HG03342 (cell line): ENCODE data around the gene FOXO3.

Source experiments
- ATAC-seq: cut with Tn5 transposase; IDR thresholded peaks from one replicate; pipeline ENCODE4 v1.9.1; 2021; ENCODE audit warnings: mild to moderate bottlenecking, moderate library complexity; ENCODE audit not compliant: unreplicated experiment

Gene FOXO3

GRCh38 chr6:108710030-108710429 is 149.3 kb downstream of the FOXO3 start:
- ATAC-seq: no peak

GRCh38 chr6:108710551-108710950 is 149.8 kb downstream of the FOXO3 start:
- no peak for ATAC-seq

- no peak for ATAC-seq
These were observed 150.4 kb downstream of the FOXO3 start for GRCh38 chr6:108711071-108711470.

- ATAC-seq: no peak
These were observed 151.1 kb downstream of the FOXO3 start for GRCh38 chr6:108711826-108712225.

GRCh38 chr6:108712946-108713345 is 152.2 kb downstream of the FOXO3 start:
- no peak for ATAC-seq

- ATAC-seq: no peak
These were observed 153.5 kb downstream of the FOXO3 start for GRCh38 chr6:108714101-108714765.

GRCh38 chr6:108714766-108715414 is 154.2 kb downstream of the FOXO3 start:
- no peak for ATAC-seq

- no peak for ATAC-seq
These were observed 155.1 kb downstream of the FOXO3 start for GRCh38 chr6:108715832-108716231.

- ATAC-seq: no peak
These were observed 156.4 kb downstream of the FOXO3 start for GRCh38 chr6:108716801-108717791.

- ATAC-seq: no peak
These were observed 158.8 kb downstream of the FOXO3 start for GRCh38 chr6:108719477-108719876.

- ATAC-seq: no peak
These were observed 160.1 kb downstream of the FOXO3 start for GRCh38 chr6:108720827-108721226.

GRCh38 chr6:108721286-108721685 is 160.6 kb downstream of the FOXO3 start:
- ATAC-seq: no peak

GRCh38 chr6:108723594-108723993 is 162.9 kb downstream of the FOXO3 start:
- ATAC-seq: no peak

GRCh38 chr6:108726726-108727339 is 166.1 kb downstream of the FOXO3 start:
- no peak for ATAC-seq

GRCh38 chr6:108727966-108728730 is 167.4 kb downstream of the FOXO3 start:
- ATAC-seq: no peak

- ATAC-seq: no peak
These were observed 168.1 kb downstream of the FOXO3 start for GRCh38 chr6:108728826-108729225.

GRCh38 chr6:108730635-108731515 is 170.2 kb downstream of the FOXO3 start:
- ATAC-seq: no peak

- no peak for ATAC-seq
These were observed 171.6 kb downstream of the FOXO3 start for GRCh38 chr6:108732091-108732870.

GRCh38 chr6:108733051-108733450 is 172.3 kb downstream of the FOXO3 start:
- ATAC-seq: no peak
